ENCODE measurements around the gene HOXB9. TPM values are rescaled to one million over a fixed set of nuclear protein-coding genes. Genes with fewer than 3 reads are reported as not detected.

HOXB9 gene
- polyA plus RNA-seq, 6 donors from 2014 or later, result not detected

GRCh38 chr17:48575673-48576478, 50.3 kb downstream of the HOXB9 start:
- peaks cover 35 to 46% (median 40%) of the 10 kb centered on the region in 3 donors for H3K4me1 Mint-ChIP-seq
- H3K36me3 Mint-ChIP-seq, result peaks cover 0 to 8% of the 10 kb centered on the region in 2 donors
- ATAC-seq (ENCODE audit: low read depth in 2 of 2) (peak; percentile 40 to 41), DNase-seq (no peak)
- H3K27me3 Mint-ChIP-seq, result peaks cover 50 to 81% (median 77%) of the 10 kb centered on the region in 3 donors
- H3K27ac Mint-ChIP-seq, result peak overlapping the region in 3 of 6 donors; percentile 44 to 62 (median 57)
- peak overlapping the region in 7 of 8 donors; percentile 29 to 87 (median 68) for H3K4me3 Mint-ChIP-seq
- peaks cover 0 to 5% (median 0%) of the 10 kb centered on the region in 7 donors for H3K9me3 Mint-ChIP-seq

GRCh38 chr17:48575066-48575582, 51.0 kb downstream of the HOXB9 start:
- DNase-seq, result no peak
- H3K27me3 Mint-ChIP-seq, result peaks cover 43 to 73% (median 69%) of the 10 kb centered on the region in 3 donors
- peaks cover 0 to 5% (median 0%) of the 10 kb centered on the region in 7 donors for H3K9me3 Mint-ChIP-seq
- no peak overlapping the region for H3K27ac Mint-ChIP-seq
- H3K4me1 Mint-ChIP-seq, result peaks cover 28 to 39% (median 35%) of the 10 kb centered on the region in 3 donors
- ATAC-seq (ENCODE audit: low read depth in 2 of 2), result no peak
- H3K4me3 Mint-ChIP-seq, result peak overlapping the region in 1 of 8 donors; percentile 54
- peaks cover 0 to 8% of the 10 kb centered on the region in 2 donors for H3K36me3 Mint-ChIP-seq

GRCh38 chr17:48574505-48575065, 51.6 kb downstream of the HOXB9 start:
- Mint-ChIP-seq H3K27me3 (peaks cover 38 to 68% (median 64%) of the 10 kb centered on the region in 3 donors), H3K27ac (no peak overlapping the region), H3K36me3 (peaks cover 0 to 8% of the 10 kb centered on the region in 2 donors), H3K9me3 (peaks cover 0 to 5% (median 0%) of the 10 kb centered on the region in 7 donors), H3K4me1 (peaks cover 23 to 35% (median 30%) of the 10 kb centered on the region in 3 donors), H3K4me3 (peak overlapping the region in 2 of 8 donors; percentile 3 to 59)
- ATAC-seq (ENCODE audit: low read depth in 2 of 2), result no peak
- no peak for DNase-seq

GRCh38 chr17:48571826-48572417, 54.2 kb downstream of the HOXB9 start:
- no peak overlapping the region for H3K27ac Mint-ChIP-seq
- no peaks in the 10 kb centered on the region for H3K36me3 Mint-ChIP-seq
- no peak for DNase-seq
- H3K27me3 Mint-ChIP-seq, result peaks cover 24 to 52% (median 44%) of the 10 kb centered on the region in 3 donors
- no peak overlapping the region for H3K4me3 Mint-ChIP-seq
- H3K9me3 Mint-ChIP-seq, result no peaks in the 10 kb centered on the region
- peaks cover 12 to 26% (median 22%) of the 10 kb centered on the region in 3 donors for H3K4me1 Mint-ChIP-seq
- no peak for ATAC-seq (ENCODE audit: low read depth in 2 of 2)

Other genes with a start within 250 kb of the HOXB9 start
- gene SKAP1, start 196.1 kb downstream of the HOXB9 start, polyA plus RNA-seq (ENCODE audit: low read depth in 6 of 6), result 100 to 1,000 TPM in 5 of 6 donors, 10 to 100 TPM in 1; 79.3 to 166 (median 140) TPM
- not detected for gene HOXB1, start 95.3 kb downstream of the HOXB9 start, polyA plus RNA-seq (ENCODE audit: low read depth in 6 of 6)
- gene HOXB2, start 81.2 kb downstream of the HOXB9 start, polyA plus RNA-seq (ENCODE audit: low read depth in 6 of 6), result 1 to 10 TPM; 2.3 to 9.3 (median 5.5) TPM
- gene HOXB4, start 48.0 kb downstream of the HOXB9 start, polyA plus RNA-seq (ENCODE audit: low read depth in 6 of 6), result under 1 TPM in 2 of 6 donors, not detected in 4; 0.07 to 0.25 TPM
- gene HOXB3, start 36.1 kb downstream of the HOXB9 start, polyA plus RNA-seq (ENCODE audit: low read depth in 6 of 6), result under 1 TPM in 1 of 6 donors, not detected in 5; 0.05 TPM
- gene HOXB5, start 32.6 kb downstream of the HOXB9 start, polyA plus RNA-seq (ENCODE audit: low read depth in 6 of 6), result not detected
- gene HOXB6, start 21.4 kb downstream of the HOXB9 start, polyA plus RNA-seq (ENCODE audit: low read depth in 6 of 6), result not detected
- under 1 TPM in 2 of 6 donors, not detected in 4; 0.24 to 0.58 TPM for gene HOXB7, start 15.3 kb downstream of the HOXB9 start, polyA plus RNA-seq (ENCODE audit: low read depth in 6 of 6)
- gene HOXB8, start 11.1 kb downstream of the HOXB9 start, polyA plus RNA-seq (ENCODE audit: low read depth in 6 of 6), result not detected
- not detected for gene PRAC1, start 96.2 kb upstream of the HOXB9 start, polyA plus RNA-seq (ENCODE audit: low read depth in 6 of 6)
- gene PRAC2, start 96.8 kb upstream of the HOXB9 start, polyA plus RNA-seq (ENCODE audit: low read depth in 6 of 6), result not detected
- not detected for gene HOXB13, start 102.4 kb upstream of the HOXB9 start, polyA plus RNA-seq (ENCODE audit: low read depth in 6 of 6)
- gene TTLL6, start 190.9 kb upstream of the HOXB9 start, polyA plus RNA-seq (ENCODE audit: low read depth in 6 of 6), result not detected
- gene CALCOCO2, start 204.7 kb upstream of the HOXB9 start, polyA plus RNA-seq (ENCODE audit: low read depth in 6 of 6), result 100 to 1,000 TPM; 147 to 228 (median 187) TPM